Nephron (organoid): ENCODE data around the gene MAML1.

ENCODE experiments used
- H3K27ac Mint-ChIP-seq, 3 experiments: 2 replicates each; pipeline ENCODE4 v1.8.0; 2020; ENCODE audit warnings: mixed read lengths in 3 of 3, mild to moderate bottlenecking in 2 of 3, moderate library complexity in 1 of 3
- H3K27me3 Mint-ChIP-seq: 2 replicates; pipeline ENCODE4 v1.8.0; 2021; ENCODE audit warnings: low read depth, mild to moderate bottlenecking, moderate library complexity, mixed read lengths
- H3K36me3 Mint-ChIP-seq: 2 replicates; pipeline ENCODE4 v1.8.0; 2020; ENCODE audit warnings: low read depth, mixed read lengths
- H3K4me1 Mint-ChIP-seq: 2 replicates; pipeline ENCODE4 v1.8.0; 2020; ENCODE audit warnings: mixed read lengths
- H3K4me3 Mint-ChIP-seq, 3 experiments: 2 replicates each; pipeline ENCODE4 v1.8.0; 2020; ENCODE audit warnings: mild to moderate bottlenecking in 3 of 3, mixed read lengths in 3 of 3, moderate library complexity in 2 of 3
- H3K9me3 Mint-ChIP-seq: 2 replicates; pipeline ENCODE4 v1.8.0; 2020; ENCODE audit warnings: mixed read lengths
- CTCF ChIP-seq, 3 experiments: fragments of 200-600 bp; sonication (generic); IDR thresholded peaks; one replicate each; pipeline ENCODE4 v1.5.0; 2021; ENCODE audit warnings: antibody characterized with exemption in 3 of 3; ENCODE audit not compliant: unreplicated experiment in 3 of 3

Gene MAML1

GRCh38 chr5:179800696-179801201, 68.1 kb downstream of the MAML1 start:
- H3K27ac Mint-ChIP-seq = no peak overlapping the region
- no peak for TF ChIP-seq CTCF (IDR thresholded peaks at IDR 0.05; ENCODE audit: unreplicated experiment in 3 of 3)
- no peak overlapping the region for H3K4me3 Mint-ChIP-seq
- H3K27me3 Mint-ChIP-seq = peaks cover 4% of the 10 kb centered on the region
- H3K4me1 Mint-ChIP-seq = peaks cover 13% of the 10 kb centered on the region
- H3K36me3 Mint-ChIP-seq = peaks cover 26% of the 10 kb centered on the region
- no peaks in the 10 kb centered on the region for H3K9me3 Mint-ChIP-seq

- Mint-ChIP-seq H3K9me3 (no peaks in the 10 kb centered on the region), H3K4me3 (peak overlapping the region in 2 of 3 experiments; percentile 18 to 56), H3K27me3 (peaks cover 4% of the 10 kb centered on the region), H3K36me3 (peaks cover 26% of the 10 kb centered on the region), H3K4me1 (peaks cover 13% of the 10 kb centered on the region), H3K27ac (peak overlapping the region in 1 of 3 experiments; percentile 38)
- TF ChIP-seq CTCF (IDR thresholded peaks at IDR 0.05; ENCODE audit: unreplicated experiment in 3 of 3) = peak; percentile 45 to 66 (median 54)
Observed at GRCh38 chr5:179801304-179802206, 68.9 kb downstream of the MAML1 start.

DNA sequence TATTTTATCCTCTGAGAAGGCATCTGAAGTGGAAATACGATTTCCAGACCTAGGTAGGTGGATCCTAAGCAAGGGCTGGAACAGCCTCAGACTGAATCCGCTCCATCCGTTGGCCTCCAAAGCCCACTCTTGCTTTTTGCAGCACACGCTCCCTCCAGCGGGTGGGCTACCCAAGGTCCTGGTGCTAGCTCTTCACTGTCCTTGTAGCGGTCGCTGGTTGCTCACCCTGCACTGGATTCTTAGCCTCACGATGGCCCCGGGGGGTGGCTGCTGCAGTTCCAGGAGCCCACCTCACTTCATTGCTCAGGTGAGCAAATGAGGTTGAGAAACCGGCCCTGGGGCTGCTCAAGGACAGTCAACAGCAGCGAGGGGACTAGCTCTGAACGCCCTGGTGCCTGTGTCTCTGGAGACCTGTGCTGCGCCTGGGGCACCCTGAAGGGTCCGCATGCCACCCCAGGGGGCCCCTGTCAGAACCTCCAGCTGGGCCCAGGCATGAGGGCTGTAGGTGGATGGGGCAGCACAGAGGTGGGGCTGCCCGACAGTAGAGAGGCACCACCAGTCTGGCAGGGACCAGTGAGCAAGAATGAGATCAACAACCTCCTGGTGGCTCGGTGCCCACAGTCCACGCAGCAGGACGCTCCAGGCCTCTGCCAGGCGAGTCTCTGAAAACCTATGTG, 69.7 kb downstream of the MAML1 start:
- H3K4me1 Mint-ChIP-seq = peaks cover 13% of the 10 kb centered on the region
- TF ChIP-seq CTCF (IDR thresholded peaks at IDR 0.05; ENCODE audit: unreplicated experiment in 3 of 3) = no peak
- peaks cover 20% of the 10 kb centered on the region for H3K36me3 Mint-ChIP-seq
- H3K27ac Mint-ChIP-seq = no peak overlapping the region
- peak overlapping the region in 1 of 3 experiments; percentile 64 for H3K4me3 Mint-ChIP-seq
- H3K9me3 Mint-ChIP-seq = no peaks in the 10 kb centered on the region
- H3K27me3 Mint-ChIP-seq = peaks cover 4% of the 10 kb centered on the region

GRCh38 chr5:179802950-179803562, 70.4 kb downstream of the MAML1 start:
- H3K4me3 Mint-ChIP-seq = peak overlapping the region; percentile 47 to 64 (median 50)
- no peak overlapping the region for H3K27ac Mint-ChIP-seq
- TF ChIP-seq CTCF (IDR thresholded peaks at IDR 0.05; ENCODE audit: unreplicated experiment in 3 of 3) = no peak
- peaks cover 13% of the 10 kb centered on the region for H3K4me1 Mint-ChIP-seq
- H3K27me3 Mint-ChIP-seq = peaks cover 4% of the 10 kb centered on the region
- no peaks in the 10 kb centered on the region for H3K9me3 Mint-ChIP-seq
- peaks cover 17% of the 10 kb centered on the region for H3K36me3 Mint-ChIP-seq

GRCh38 chr5:179803651-179804554, 71.3 kb downstream of the MAML1 start:
- no peak for TF ChIP-seq CTCF (IDR thresholded peaks at IDR 0.05; ENCODE audit: unreplicated experiment in 3 of 3)
- H3K9me3 Mint-ChIP-seq = no peaks in the 10 kb centered on the region
- peaks cover 13% of the 10 kb centered on the region for H3K4me1 Mint-ChIP-seq
- peak overlapping the region in 1 of 3 experiments; percentile 40 for H3K27ac Mint-ChIP-seq
- peaks cover 16% of the 10 kb centered on the region for H3K36me3 Mint-ChIP-seq
- H3K27me3 Mint-ChIP-seq = no peaks in the 10 kb centered on the region
- H3K4me3 Mint-ChIP-seq = peak overlapping the region; percentile 85 to 87 (median 85)
